ENCODE data around the gene NLK.
"Not testable (repeated sequence)": the region's sequence is repeated elsewhere in the genome, so short reads cannot be mapped to it uniquely, and the experiment has no call there.

The NLK gene

DNA sequence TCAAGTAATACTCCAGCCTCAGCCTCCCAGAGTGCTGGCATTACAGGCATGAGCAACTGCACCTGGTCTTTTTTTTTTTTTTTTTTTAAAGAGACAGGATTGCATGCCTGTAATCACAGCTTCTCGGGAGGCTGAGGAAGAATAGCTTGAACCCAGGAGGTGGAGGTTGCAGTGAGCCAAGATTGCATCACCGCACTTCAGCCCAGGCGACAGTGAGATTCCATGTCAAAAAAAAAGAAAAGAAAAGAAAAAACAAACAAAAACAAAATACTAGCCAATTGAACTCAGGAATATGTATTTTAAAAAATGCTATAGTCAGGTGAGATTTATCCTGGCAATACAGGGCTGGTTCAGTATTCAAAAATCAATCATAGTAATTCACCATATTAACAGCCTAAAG is 158.8 kb downstream of the NLK start:
- DNase-seq, result no peak

DNA sequence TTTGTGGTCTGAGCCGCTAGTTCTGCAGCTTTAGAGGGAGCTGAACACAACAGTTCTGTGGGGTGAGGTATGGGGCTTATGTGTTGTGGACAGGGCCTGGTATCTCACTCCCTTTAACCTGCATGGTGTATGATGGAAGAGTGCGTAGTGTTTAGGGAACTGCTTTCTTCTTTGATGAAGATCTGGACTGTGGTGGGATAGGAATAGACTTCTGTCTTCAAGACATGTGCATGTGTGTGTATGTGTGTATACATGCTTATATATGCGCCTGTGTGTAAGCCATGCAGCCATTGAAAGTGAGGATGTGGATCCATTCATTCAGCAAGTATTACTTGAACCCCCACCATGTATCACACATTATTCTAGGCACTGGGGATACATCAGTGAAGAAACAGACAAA is 161.8 kb downstream of the NLK start:
- no peak for DNase-seq

DNA sequence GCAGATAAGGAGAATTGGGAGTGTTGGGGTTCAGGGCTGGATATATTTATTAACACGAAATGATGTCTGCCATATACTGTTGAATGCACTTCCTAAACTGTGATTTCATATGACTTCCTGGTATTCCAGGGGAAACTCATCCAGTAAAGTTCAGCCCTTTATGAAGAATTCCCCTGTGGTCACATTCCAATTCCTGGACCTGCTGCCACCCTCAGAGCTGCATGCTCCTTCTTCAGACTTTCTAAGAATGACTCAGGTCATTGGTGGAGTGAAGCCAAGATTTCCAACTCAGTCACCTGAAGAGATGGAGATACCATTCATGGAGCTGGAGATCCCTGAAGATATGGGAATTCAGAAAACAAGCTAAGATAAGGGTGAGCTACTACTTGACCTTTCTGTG is 162.3 kb downstream of the NLK start:
- DNase-seq, result no peak

DNA sequence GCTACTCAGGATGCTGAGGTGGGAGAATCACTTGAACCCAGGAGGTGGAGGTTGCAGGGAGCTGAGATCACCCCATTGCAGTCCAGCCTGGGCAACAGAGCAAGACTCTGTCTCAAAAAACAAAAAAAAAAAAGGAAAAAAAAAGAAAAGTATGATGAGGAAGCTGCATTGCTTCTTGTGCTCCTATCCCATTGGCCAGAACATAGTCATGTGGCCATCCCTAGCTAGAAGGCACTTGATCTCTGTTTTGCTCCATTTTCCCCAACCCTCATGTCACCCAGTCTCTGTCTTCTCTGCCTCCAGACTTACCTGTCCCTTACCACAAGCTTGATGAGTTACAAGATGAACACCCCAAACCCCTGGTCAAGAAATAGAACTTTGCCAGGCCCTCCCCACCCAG is 163.8 kb downstream of the NLK start:
- no peak for DNase-seq

- no peak for DNase-seq
Observed at GRCh38 chr17:28211811-28212210, 169.3 kb downstream of the NLK start.

GRCh38 chr17:28213578-28213977 is 171.1 kb downstream of the NLK start:
- not testable (repeated sequence) for DNase-seq

DNA sequence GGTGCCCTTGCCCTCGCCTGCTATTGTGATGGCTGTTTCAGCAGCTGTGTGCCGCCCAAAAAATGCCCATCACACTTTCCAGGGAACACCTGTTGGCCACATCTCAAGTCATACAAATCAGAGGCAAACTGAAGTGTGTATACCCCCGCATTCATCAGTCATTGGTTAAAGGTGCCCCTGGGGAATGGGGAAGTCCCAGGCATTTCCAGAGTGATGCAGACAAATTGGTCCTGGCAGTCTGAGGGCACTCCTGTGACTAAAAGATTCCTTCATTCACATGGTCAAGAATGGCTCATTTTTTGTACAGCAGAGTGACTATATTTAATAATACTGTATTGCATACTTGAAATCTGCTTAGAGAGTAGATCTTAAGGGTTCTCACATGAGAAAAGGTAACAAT is 173.6 kb downstream of the NLK start:
- no peak for DNase-seq

DNA sequence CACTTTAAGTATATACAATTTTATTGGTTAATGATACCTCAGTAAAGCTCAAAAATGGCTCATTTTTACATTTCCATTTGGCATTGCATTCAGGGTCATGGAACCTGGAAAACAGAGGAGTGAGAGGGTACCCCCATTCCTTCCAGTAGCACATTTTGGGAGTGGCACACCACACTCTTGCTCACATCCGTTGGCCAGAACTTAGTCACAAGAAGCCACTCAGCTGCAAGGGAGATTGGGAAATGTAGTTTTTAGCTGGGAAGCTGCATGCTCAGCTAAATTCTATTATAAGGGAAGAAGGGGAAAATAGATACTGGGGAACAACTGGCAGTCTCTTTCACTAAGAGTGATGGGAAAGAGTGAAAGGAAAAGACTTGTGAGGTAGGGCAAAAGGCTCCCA is 174.1 kb downstream of the NLK start:
- no peak for DNase-seq

GRCh38 chr17:28219771-28220170 is 177.3 kb downstream of the NLK start:
- no peak for DNase-seq

- DNase-seq, result no peak
Observed at GRCh38 chr17:28221751-28222414, 179.4 kb downstream of the NLK start.

- DNase-seq, result no peak
Observed at GRCh38 chr17:28225271-28225670, 182.8 kb downstream of the NLK start.

- DNase-seq, result no peak
Observed at GRCh38 chr17:28225867-28226266, 183.4 kb downstream of the NLK start.

DNA sequence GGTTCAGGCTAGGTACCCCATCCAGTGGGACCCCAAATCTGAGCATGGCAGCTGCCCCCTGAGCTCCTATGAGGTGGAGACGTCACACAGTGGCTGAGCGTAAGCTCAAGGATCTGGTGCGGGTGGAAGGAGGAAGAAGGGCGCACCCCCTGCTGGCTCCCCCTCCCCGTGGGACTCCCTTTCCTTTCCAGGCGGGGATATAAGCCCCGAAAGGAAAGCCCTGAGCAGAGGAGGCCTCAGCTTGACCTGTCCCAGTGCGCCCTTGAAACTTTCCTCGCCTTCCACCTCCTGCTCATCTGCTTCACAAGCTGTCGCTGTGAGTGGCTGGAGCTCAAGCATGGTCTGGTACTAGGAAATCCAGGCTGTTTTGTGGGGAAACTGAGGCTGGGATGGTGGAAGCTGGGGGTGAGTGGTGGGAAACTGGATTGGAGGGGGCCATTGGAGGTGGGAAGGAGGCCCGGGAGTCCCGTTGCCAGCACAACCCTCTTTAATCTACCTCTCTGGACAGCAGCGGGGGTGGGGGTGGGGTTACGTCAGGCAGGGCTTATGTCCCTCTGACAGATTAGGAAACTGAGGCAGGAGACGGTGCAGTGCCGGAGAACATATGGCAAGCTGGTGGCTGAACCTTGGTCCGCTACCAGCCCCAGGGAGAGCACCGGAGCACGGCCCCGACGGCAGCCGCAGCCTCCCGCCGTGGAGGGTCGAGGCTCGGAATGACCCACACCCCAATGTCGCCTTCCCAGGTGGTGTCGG is 184.3 kb downstream of the NLK start:
- no peak for DNase-seq

DNA sequence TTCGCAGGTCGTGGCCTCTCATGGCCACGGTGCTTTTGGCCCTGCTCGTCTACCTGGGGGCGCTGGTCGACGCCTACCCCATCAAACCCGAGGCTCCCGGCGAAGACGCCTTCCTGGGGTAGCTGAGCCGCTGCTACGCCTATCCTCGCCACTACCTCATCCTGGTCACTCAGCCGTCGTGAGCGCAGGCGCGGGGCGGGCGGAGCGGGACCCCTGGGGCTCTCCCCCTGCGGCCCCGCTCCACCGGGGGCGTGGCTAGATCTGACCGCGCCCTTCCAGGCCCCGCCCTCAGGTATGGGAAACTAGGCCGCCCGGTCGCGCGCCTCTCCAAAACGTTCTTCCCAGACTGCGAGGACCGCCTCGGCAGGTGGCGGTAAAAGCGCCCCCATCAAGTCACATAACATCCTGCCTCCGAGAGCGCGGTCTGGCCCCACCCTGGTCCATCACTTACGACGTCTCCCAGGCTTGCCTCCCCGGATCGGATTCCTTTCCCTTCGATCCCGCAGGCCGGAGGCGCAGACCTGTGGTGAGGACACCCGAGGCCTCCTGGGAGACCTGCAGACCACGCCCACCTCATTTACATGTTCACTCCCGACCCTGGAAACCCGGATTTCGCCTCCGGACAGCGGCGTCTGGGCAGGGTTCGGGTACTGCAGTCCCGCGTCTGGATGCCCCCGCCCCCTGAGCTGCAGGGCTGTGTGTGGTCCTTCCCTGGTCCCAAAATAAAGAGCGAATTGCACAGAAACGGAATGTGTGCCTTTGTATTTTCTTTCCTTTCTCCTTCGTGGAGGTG is 185.0 kb downstream of the NLK start:
- peak in 2 of 14 donors; percentile 2 to 19 for DNase-seq

DNA sequence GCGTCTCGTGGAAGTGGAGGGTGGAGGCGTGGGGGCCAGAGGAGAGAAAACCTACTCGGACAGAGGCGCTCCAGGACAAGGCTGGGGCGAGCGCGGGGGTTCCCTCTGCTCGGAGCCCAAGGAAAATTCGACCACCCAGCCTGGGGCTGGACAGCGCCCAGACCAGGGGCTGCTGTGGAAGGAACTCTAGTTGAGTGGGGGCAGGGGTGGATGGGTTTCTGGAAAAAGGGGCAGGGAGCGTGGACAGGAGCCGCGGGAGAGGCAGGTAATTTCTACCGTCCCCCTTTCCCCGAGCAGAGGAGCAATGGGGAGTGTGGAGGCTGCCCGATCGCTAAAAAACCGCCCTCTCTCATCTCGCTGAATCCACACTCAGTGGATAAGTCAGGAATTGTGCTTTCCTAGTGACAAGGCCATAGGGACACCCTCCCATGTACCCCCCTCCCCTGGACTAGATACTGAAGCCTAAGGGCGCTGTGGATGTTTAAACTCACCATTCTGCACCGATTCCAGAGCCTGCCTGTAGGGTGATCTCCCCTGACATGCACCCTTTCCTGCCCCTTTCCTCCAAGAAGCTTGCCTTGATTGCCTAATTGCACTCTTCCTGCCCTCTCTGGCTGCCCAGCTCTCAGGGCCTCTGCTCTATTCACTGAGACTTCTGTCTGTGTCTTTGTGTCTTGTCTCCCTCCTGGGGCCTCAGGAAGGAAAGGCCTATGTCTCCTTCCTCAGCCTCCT is 185.8 kb downstream of the NLK start:
- DNase-seq, result no peak

- DNase-seq, result no peak
Observed at GRCh38 chr17:28228986-28229729, 186.7 kb downstream of the NLK start.

GRCh38 chr17:28230011-28230410 is 187.5 kb downstream of the NLK start:
- no peak for DNase-seq

DNA sequence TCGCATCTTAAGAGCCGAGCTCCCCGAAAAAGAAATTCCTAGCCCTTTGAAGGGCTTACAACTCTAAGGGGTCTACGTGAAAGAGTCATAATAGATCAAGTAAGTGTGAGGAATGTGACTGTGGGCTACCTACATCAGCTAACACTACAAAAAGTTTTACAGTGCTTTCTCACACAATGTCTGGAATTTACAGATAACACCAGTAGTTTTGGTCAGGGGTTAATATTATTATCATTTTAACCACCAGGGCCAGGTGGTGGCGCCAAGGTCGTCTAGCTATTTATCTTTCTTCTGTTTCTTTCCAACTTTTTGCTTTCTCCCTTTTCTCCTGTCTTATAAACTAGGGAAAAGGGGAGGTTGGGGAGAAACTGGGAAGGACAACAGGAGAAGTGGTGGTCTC is 188.1 kb downstream of the NLK start:
- DNase-seq, result not testable (repeated sequence)

DNA sequence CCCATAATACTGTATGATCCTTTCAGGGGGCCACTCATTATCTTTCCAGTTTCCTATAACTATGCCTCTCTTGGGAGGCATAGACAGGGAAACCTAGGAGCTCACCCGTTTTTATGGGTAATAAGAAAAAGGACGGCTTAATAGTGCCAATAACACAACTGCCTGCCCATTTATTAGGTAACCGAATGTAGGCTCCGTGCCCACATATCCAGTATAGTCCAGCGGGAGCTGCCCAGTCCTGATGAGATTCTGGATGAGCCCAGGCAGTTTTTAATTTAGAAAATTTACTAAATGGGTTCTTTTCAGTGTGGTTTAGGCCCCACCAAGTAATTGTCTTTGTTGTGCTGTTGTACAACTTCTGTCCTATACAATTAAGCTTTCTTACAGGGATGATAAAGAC is 189.1 kb downstream of the NLK start:
- not testable (repeated sequence) for DNase-seq

GRCh38 chr17:28232966-28233870 is 190.7 kb downstream of the NLK start:
- DNase-seq, result not testable (repeated sequence)
